ENCODE results near the gene CTNNBL1. TPM values are rescaled to one million over a fixed set of nuclear protein-coding genes. Genes with fewer than 3 reads are reported as not detected.

Gene CTNNBL1
- total RNA-seq, 1 donor, result 23.3 TPM

- no peak for DNase-seq (ENCODE audit: low read depth)
- TF ChIP-seq CTCF (IDR thresholded peaks at IDR 0.05; ENCODE audit: insufficient read depth, low read depth, low read length), result no peak
- no peak overlapping the region for H3K4me3 ChIP-seq (ENCODE audit: low read depth, low read length)
Measured at GRCh38 chr20:37871751-37872150, 177.9 kb downstream of the CTNNBL1 start.

- H3K4me3 ChIP-seq (ENCODE audit: low read depth, low read length), result no peak overlapping the region
- TF ChIP-seq CTCF (IDR thresholded peaks at IDR 0.05; ENCODE audit: insufficient read depth, low read depth, low read length), result no peak
- no peak for DNase-seq (ENCODE audit: low read depth)
Measured at GRCh38 chr20:37872161-37872560, 178.3 kb downstream of the CTNNBL1 start.

- no peak for DNase-seq (ENCODE audit: low read depth)
- H3K4me3 ChIP-seq (ENCODE audit: low read depth, low read length), result no peak overlapping the region
- no peak for TF ChIP-seq CTCF (IDR thresholded peaks at IDR 0.05; ENCODE audit: insufficient read depth, low read depth, low read length)
Measured at GRCh38 chr20:37873884-37874283, 180.1 kb downstream of the CTNNBL1 start.

GRCh38 chr20:37875460-37876175 is 181.8 kb downstream of the CTNNBL1 start:
- no peak overlapping the region for H3K4me3 ChIP-seq (ENCODE audit: low read depth, low read length)
- no peak for TF ChIP-seq CTCF (IDR thresholded peaks at IDR 0.05; ENCODE audit: insufficient read depth, low read depth, low read length)
- no peak for DNase-seq (ENCODE audit: low read depth)

GRCh38 chr20:37876863-37877262 is 183.0 kb downstream of the CTNNBL1 start:
- DNase-seq (ENCODE audit: low read depth), result no peak
- H3K4me3 ChIP-seq (ENCODE audit: low read depth, low read length), result no peak overlapping the region
- TF ChIP-seq CTCF (IDR thresholded peaks at IDR 0.05; ENCODE audit: insufficient read depth, low read depth, low read length), result no peak

- H3K4me3 ChIP-seq (ENCODE audit: low read depth, low read length), result no peak overlapping the region
- DNase-seq (ENCODE audit: low read depth), result no peak
- TF ChIP-seq CTCF (IDR thresholded peaks at IDR 0.05; ENCODE audit: insufficient read depth, low read depth, low read length), result no peak
Measured at GRCh38 chr20:37877832-37878772, 184.3 kb downstream of the CTNNBL1 start.

All from fibroblast of villous mesenchyme (primary cell).